ENCODE data around the gene POLA1.

GRCh38 chrX:25012793-25013631 is 319.3 kb downstream of the POLA1 start:
- TF ChIP-seq, protein P1, sequence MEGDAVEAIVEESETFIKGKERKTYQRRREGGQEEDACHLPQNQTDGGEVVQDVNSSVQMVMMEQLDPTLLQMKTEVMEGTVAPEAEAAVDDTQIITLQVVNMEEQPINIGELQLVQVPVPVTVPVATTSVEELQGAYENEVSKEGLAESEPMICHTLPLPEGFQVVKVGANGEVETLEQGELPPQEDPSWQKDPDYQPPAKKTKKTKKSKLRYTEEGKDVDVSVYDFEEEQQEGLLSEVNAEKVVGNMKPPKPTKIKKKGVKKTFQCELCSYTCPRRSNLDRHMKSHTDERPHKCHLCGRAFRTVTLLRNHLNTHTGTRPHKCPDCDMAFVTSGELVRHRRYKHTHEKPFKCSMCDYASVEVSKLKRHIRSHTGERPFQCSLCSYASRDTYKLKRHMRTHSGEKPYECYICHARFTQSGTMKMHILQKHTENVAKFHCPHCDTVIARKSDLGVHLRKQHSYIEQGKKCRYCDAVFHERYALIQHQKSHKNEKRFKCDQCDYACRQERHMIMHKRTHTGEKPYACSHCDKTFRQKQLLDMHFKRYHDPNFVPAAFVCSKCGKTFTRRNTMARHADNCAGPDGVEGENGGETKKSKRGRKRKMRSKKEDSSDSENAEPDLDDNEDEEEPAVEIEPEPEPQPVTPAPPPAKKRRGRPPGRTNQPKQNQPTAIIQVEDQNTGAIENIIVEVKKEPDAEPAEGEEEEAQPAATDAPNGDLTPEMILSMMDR (IDR thresholded peaks at IDR 0.05), result no peak
- TF ChIP-seq POLR2A (IDR thresholded peaks at IDR 0.05) (no peak), EP300 (IDR thresholded peaks at IDR 0.05) (no peak)
